ENCODE results near the gene SPTB.

The SPTB gene

GRCh38 chr14:64767215-64767964, 112.3 kb downstream of the SPTB start:
- H3K4me3 ChIP-seq (ENCODE audit: low read depth, low read length): no peak overlapping the region
- no peak for DNase-seq (ENCODE audit: low read depth)
- TF ChIP-seq MYC (IDR thresholded peaks at IDR 0.05; ENCODE audit: low read depth, low read length): no peak
- TF ChIP-seq POLR2A (IDR thresholded peaks at IDR 0.05; ENCODE audit: extremely low read depth, insufficient read length): no peak
- TF ChIP-seq, protein P1, sequence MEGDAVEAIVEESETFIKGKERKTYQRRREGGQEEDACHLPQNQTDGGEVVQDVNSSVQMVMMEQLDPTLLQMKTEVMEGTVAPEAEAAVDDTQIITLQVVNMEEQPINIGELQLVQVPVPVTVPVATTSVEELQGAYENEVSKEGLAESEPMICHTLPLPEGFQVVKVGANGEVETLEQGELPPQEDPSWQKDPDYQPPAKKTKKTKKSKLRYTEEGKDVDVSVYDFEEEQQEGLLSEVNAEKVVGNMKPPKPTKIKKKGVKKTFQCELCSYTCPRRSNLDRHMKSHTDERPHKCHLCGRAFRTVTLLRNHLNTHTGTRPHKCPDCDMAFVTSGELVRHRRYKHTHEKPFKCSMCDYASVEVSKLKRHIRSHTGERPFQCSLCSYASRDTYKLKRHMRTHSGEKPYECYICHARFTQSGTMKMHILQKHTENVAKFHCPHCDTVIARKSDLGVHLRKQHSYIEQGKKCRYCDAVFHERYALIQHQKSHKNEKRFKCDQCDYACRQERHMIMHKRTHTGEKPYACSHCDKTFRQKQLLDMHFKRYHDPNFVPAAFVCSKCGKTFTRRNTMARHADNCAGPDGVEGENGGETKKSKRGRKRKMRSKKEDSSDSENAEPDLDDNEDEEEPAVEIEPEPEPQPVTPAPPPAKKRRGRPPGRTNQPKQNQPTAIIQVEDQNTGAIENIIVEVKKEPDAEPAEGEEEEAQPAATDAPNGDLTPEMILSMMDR (IDR thresholded peaks at IDR 0.05; ENCODE audit: low read depth, low read length): no peak
- no peak for TF ChIP-seq MAX (IDR thresholded peaks at IDR 0.05; ENCODE audit: low read depth, low read length)

- no peak overlapping the region for H3K4me3 ChIP-seq (ENCODE audit: low read depth, low read length)
- no peak for TF ChIP-seq MYC (IDR thresholded peaks at IDR 0.05; ENCODE audit: low read depth, low read length)
- DNase-seq (ENCODE audit: low read depth): no peak
Observed at GRCh38 chr14:64766430-64767151, 113.1 kb downstream of the SPTB start.

DNA sequence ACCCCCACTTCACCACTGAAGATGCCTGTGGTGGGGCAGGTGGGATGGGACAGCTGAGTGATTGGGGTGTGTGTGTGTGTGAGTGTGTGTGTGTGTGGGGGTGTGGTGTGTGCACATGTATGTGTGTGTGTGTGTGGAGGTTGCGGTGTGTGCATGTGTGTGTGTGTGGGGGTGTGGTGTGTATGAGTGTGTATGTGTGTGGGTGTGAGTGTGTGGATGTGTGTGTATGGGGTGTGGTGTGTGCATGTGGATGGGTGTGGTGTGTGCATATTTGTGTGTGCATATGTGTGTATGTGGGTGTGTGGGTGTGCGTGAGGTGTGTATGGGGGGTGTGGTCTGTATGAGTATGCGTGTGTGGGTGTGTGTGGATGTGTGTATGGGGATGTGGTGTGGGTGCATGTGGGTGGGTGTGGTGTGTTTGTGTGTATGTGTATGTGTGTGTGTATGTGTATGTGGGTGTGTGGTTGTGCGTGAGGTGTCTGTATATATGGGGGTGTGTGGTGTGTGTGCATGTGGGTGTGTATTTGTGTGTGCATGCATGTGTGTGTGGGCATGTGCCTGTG, 113.9 kb downstream of the SPTB start:
- H3K4me3 ChIP-seq (ENCODE audit: low read depth, low read length): no peak overlapping the region
- TF ChIP-seq MYC (IDR thresholded peaks at IDR 0.05; ENCODE audit: low read depth, low read length) (no peak), POLR2A (IDR thresholded peaks at IDR 0.05; ENCODE audit: extremely low read depth, insufficient read length) (no peak), MAX (IDR thresholded peaks at IDR 0.05; ENCODE audit: low read depth, low read length) (no peak)
- TF ChIP-seq, protein P1 (IDR thresholded peaks at IDR 0.05; ENCODE audit: low read depth, low read length): no peak
- no peak for DNase-seq (ENCODE audit: low read depth)

DNA sequence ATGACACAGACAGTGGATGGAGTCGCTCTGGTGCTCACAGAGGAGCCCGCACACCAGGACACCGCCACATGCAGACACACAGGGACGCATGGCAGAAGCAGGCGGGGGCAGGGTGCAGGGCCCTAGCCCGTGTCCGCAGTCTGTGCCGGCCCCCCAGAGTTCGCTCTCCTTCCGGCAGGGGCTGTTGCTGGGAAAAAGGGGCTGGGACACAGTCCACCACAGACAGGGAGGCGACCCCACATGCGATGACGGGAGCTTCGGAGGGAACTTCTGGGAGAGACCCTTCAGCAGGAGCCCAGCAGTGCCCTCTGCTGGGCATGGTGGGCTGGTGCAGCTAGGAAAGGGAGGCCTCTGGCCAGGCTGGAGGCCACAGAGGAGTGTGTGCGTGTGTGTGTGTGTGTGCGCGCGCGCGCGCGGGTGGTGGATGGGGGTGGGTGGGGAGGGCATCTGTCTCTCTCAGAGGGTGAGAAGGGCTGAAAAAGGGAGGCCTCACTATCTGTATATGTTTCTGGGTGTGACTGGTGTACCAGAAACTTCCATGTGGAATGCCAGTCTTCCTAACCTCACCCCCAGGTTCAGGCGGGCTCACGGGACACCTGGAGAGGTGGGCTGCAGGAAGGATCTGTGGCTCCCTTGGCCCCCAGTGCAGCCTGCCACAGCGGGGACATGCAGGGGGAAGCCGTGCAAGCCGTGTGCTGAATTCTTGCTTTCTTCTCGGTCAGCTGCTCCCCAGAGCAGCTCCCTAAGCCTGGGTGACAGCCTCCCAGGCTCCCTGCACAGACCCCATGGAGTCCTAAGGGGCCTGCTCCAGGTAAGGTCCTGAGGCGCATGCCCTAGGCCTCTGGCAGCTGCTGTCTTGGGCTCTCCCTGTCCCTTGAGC, 114.8 kb downstream of the SPTB start:
- H3K4me3 ChIP-seq (ENCODE audit: low read depth, low read length): peak overlapping the region; percentile 21
- TF ChIP-seq POLR2A (IDR thresholded peaks at IDR 0.05; ENCODE audit: extremely low read depth, insufficient read length) (no peak), MAX (IDR thresholded peaks at IDR 0.05; ENCODE audit: low read depth, low read length) (peak; percentile 59), MYC (IDR thresholded peaks at IDR 0.05; ENCODE audit: low read depth, low read length) (peak; percentile 65)
- TF ChIP-seq, protein P1 (IDR thresholded peaks at IDR 0.05; ENCODE audit: low read depth, low read length): peak; percentile 86
- DNase-seq (ENCODE audit: low read depth): peak; percentile 83

DNA sequence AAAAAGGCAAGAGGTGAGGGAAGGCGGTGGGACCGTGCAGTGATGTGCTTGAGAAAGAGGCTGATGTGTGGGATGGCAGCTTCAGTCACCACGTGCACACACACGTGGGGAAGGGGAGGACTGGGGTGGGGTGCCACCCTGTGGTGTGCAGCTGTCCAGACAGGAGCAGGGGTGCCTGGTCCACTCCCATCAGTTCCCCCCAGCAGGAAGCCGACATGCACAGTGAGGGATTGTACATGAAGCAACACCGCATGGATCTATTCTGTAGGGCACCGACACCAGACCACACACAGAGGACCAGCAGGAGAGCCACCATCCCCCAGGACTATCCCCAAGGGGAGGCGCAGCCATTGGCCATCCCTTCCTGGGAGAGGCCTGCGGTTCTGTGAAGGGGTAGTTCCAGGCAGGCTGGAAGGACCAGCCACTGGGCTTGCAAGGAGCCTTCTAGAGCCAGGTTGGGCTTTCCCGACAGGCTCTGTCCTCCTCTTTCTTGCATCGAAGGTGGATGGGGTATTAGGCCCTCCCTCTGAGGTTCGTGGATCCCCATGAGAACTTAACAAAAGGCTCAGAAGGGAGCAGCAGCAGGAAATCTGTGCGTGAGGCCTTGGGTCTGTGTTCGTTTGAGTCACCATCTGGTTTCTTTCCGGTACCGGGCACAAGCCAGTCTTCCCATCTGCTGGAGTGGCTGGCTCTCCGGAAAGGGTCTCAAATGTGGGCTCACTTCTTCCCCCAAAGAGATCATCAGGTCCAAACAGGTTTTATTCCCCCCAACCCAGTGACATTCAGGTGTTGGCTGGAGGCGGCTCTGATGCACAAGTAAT, 115.7 kb downstream of the SPTB start:
- peak; percentile 84 for DNase-seq (ENCODE audit: low read depth)
- peak; percentile 99 for TF ChIP-seq MYC (IDR thresholded peaks at IDR 0.05; ENCODE audit: low read depth, low read length)
- TF ChIP-seq MAX (IDR thresholded peaks at IDR 0.05; ENCODE audit: low read depth, low read length): peak; percentile 99
- TF ChIP-seq, protein P1 (IDR thresholded peaks at IDR 0.05; ENCODE audit: low read depth, low read length): peak; percentile 40
- TF ChIP-seq POLR2A (IDR thresholded peaks at IDR 0.05; ENCODE audit: extremely low read depth, insufficient read length): no peak
- H3K4me3 ChIP-seq (ENCODE audit: low read depth, low read length): peak overlapping the region; percentile 21
